Neural progenitor cell (in vitro differentiated cells): Measurements from ENCODE around the gene PIP4K2A.

Experiments
- CTCF ChIP-seq: fragments of 200-600 bp; sonication (generic); IDR thresholded peaks from 2 replicates; pipeline ENCODE4 v1.5.1; 2017; ENCODE audit warnings: antibody characterized with exemption, mild to moderate bottlenecking
- EZH2 ChIP-seq: fragments of 200-600 bp; sonication (generic); IDR thresholded peaks from 2 replicates; pipeline ENCODE4 v1.6.1; 2017; ENCODE audit warnings: antibody characterized with exemption, mild to moderate bottlenecking, moderate library complexity
- EZH2phosphoT487 ChIP-seq: fragments of 200-600 bp; sonication (generic); IDR thresholded peaks from 2 replicates; pipeline ENCODE4 v1.6.1; 2017; ENCODE audit warnings: antibody characterized with exemption

- TF ChIP-seq CTCF = no peak
- no peak for TF ChIP-seq EZH2phosphoT487
- TF ChIP-seq EZH2 = no peak
Observed at GRCh38 chr10:22605168-22605567, 109.2 kb downstream of the PIP4K2A start.
